ENCODE measurements around the gene EFNA1. TPM values are rescaled to one million over a fixed set of nuclear protein-coding genes. Genes with fewer than 3 reads are reported as not detected.

EFNA1 gene
- total RNA-seq, 1 experiment from 2014 or later: 6.5 TPM

DNA sequence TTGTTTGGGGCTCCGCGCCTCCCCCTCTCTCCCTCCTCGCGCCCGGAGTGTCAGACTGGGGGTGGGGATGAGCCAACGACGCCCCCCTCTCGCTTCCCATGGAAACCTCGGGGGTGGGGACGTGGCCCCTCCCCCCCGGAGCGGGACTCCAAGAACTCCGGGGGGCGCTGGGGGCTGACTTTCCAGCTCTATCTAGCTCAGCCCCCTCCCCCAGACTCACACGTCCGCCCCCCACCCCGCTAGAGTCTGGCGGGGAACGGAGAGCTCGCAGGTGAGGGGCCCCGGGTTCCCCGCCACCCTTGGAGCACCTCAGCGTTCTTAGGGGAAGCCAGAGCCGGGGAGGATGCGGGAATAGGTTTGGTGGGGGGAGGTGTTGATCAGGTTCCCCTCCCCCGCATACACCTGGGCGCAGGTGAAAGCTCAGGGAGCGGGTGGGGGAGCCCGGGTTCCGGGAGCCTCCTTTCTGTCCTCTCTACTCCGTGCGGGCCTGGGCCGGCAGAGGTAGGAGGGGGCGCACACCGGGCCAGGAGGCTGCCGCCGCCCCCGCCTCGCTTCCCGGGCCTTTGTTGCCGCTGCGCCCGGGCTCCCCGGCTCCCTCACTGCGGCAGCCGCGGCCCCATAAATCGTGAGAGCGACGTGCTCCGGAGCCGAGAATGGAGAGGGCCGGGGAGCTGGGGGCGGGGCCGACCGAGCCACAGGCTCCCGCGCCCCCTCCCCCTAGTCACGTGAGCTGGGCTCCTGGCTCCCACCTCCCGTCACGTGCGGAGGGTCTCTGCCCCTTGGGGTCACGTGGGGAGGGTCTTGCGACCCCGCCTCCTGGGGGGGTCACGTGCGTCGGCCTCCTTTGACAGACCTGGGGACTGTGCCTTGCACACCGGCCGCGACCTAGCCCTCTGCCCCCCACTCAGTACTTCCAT lies 47.1 kb upstream of the EFNA1 start (continued):
- TF ChIP-seq, protein P1, sequence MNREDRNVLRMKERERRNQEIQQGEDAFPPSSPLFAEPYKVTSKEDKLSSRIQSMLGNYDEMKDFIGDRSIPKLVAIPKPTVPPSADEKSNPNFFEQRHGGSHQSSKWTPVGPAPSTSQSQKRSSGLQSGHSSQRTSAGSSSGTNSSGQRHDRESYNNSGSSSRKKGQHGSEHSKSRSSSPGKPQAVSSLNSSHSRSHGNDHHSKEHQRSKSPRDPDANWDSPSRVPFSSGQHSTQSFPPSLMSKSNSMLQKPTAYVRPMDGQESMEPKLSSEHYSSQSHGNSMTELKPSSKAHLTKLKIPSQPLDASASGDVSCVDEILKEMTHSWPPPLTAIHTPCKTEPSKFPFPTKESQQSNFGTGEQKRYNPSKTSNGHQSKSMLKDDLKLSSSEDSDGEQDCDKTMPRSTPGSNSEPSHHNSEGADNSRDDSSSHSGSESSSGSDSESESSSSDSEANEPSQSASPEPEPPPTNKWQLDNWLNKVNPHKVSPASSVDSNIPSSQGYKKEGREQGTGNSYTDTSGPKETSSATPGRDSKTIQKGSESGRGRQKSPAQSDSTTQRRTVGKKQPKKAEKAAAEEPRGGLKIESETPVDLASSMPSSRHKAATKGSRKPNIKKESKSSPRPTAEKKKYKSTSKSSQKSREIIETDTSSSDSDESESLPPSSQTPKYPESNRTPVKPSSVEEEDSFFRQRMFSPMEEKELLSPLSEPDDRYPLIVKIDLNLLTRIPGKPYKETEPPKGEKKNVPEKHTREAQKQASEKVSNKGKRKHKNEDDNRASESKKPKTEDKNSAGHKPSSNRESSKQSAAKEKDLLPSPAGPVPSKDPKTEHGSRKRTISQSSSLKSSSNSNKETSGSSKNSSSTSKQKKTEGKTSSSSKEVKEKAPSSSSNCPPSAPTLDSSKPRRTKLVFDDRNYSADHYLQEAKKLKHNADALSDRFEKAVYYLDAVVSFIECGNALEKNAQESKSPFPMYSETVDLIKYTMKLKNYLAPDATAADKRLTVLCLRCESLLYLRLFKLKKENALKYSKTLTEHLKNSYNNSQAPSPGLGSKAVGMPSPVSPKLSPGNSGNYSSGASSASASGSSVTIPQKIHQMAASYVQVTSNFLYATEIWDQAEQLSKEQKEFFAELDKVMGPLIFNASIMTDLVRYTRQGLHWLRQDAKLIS (CRISPR knock-in tag; IDR thresholded peaks at IDR 0.05; ENCODE audit: borderline replicate concordance): no peak
- TF ChIP-seq, protein P2, sequence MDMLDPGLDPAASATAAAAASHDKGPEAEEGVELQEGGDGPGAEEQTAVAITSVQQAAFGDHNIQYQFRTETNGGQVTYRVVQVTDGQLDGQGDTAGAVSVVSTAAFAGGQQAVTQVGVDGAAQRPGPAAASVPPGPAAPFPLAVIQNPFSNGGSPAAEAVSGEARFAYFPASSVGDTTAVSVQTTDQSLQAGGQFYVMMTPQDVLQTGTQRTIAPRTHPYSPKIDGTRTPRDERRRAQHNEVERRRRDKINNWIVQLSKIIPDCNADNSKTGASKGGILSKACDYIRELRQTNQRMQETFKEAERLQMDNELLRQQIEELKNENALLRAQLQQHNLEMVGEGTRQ (CRISPR knock-in tag; IDR thresholded peaks at IDR 0.05): peak; percentile 100
- TF ChIP-seq FOXJ3 (CRISPR knock-in tag; IDR thresholded peaks at IDR 0.05; ENCODE audit: borderline replicate concordance) (no peak), ZNF317 (CRISPR knock-in tag; IDR thresholded peaks at IDR 0.05; ENCODE audit: borderline replicate concordance, low read depth) (no peak), MXD4 (CRISPR knock-in tag; IDR thresholded peaks at IDR 0.05; ENCODE audit: borderline replicate concordance) (no peak), CREM (CRISPR knock-in tag; IDR thresholded peaks at IDR 0.05) (0 out of 2 replicates have a peak, but pooled peaks have one; percentile 49), NFE2L1 (CRISPR knock-in tag; IDR thresholded peaks at IDR 0.05) (peak; percentile 13; the same call in 1 of the 2 replicates), FOXP1 (CRISPR knock-in tag; IDR thresholded peaks at IDR 0.05; ENCODE audit: borderline replicate concordance) (peak; percentile 68; the same call in 1 of the 2 replicates), KAT7 (CRISPR knock-in tag; IDR thresholded peaks at IDR 0.05; ENCODE audit: borderline replicate concordance) (no peak; the same call in 1 of the 2 replicates), IRF2 (CRISPR knock-in tag; IDR thresholded peaks at IDR 0.05; ENCODE audit: borderline replicate concordance, low read depth) (no peak), SP1 (CRISPR knock-in tag; conservative IDR thresholded peaks at IDR 0.05) (peak; percentile 92), ZNF263 (CRISPR knock-in tag; IDR thresholded peaks at IDR 0.05; ENCODE audit: low read depth) (0 out of 2 replicates have a peak, but pooled peaks have one; percentile 5)
- TF ChIP-seq, protein P3, sequence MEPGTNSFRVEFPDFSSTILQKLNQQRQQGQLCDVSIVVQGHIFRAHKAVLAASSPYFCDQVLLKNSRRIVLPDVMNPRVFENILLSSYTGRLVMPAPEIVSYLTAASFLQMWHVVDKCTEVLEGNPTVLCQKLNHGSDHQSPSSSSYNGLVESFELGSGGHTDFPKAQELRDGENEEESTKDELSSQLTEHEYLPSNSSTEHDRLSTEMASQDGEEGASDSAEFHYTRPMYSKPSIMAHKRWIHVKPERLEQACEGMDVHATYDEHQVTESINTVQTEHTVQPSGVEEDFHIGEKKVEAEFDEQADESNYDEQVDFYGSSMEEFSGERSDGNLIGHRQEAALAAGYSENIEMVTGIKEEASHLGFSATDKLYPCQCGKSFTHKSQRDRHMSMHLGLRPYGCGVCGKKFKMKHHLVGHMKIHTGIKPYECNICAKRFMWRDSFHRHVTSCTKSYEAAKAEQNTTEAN (CRISPR knock-in tag; IDR thresholded peaks at IDR 0.05): peak; percentile 87
- TF ChIP-seq, protein P4, sequence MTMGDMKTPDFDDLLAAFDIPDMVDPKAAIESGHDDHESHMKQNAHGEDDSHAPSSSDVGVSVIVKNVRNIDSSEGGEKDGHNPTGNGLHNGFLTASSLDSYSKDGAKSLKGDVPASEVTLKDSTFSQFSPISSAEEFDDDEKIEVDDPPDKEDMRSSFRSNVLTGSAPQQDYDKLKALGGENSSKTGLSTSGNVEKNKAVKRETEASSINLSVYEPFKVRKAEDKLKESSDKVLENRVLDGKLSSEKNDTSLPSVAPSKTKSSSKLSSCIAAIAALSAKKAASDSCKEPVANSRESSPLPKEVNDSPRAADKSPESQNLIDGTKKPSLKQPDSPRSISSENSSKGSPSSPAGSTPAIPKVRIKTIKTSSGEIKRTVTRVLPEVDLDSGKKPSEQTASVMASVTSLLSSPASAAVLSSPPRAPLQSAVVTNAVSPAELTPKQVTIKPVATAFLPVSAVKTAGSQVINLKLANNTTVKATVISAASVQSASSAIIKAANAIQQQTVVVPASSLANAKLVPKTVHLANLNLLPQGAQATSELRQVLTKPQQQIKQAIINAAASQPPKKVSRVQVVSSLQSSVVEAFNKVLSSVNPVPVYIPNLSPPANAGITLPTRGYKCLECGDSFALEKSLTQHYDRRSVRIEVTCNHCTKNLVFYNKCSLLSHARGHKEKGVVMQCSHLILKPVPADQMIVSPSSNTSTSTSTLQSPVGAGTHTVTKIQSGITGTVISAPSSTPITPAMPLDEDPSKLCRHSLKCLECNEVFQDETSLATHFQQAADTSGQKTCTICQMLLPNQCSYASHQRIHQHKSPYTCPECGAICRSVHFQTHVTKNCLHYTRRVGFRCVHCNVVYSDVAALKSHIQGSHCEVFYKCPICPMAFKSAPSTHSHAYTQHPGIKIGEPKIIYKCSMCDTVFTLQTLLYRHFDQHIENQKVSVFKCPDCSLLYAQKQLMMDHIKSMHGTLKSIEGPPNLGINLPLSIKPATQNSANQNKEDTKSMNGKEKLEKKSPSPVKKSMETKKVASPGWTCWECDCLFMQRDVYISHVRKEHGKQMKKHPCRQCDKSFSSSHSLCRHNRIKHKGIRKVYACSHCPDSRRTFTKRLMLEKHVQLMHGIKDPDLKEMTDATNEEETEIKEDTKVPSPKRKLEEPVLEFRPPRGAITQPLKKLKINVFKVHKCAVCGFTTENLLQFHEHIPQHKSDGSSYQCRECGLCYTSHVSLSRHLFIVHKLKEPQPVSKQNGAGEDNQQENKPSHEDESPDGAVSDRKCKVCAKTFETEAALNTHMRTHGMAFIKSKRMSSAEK (CRISPR knock-in tag; IDR thresholded peaks at IDR 0.05; ENCODE audit: borderline replicate concordance): no peak
- TF ChIP-seq, protein P5, sequence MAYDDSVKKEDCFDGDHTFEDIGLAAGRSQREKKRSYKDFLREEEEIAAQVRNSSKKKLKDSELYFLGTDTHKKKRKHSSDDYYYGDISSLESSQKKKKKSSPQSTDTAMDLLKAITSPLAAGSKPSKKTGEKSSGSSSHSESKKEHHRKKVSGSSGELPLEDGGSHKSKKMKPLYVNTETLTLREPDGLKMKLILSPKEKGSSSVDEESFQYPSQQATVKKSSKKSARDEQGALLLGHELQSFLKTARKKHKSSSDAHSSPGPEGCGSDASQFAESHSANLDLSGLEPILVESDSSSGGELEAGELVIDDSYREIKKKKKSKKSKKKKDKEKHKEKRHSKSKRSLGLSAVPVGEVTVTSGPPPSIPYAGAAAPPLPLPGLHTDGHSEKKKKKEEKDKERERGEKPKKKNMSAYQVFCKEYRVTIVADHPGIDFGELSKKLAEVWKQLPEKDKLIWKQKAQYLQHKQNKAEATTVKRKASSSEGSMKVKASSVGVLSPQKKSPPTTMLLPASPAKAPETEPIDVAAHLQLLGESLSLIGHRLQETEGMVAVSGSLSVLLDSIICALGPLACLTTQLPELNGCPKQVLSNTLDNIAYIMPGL (CRISPR knock-in tag; IDR thresholded peaks at IDR 0.05): peak; percentile 67
- TF ChIP-seq, protein P6, sequence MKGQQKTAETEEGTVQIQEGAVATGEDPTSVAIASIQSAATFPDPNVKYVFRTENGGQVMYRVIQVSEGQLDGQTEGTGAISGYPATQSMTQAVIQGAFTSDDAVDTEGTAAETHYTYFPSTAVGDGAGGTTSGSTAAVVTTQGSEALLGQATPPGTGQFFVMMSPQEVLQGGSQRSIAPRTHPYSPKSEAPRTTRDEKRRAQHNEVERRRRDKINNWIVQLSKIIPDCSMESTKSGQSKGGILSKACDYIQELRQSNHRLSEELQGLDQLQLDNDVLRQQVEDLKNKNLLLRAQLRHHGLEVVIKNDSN (CRISPR knock-in tag; IDR thresholded peaks at IDR 0.05): peak; percentile 100
- TF ChIP-seq, protein P7, sequence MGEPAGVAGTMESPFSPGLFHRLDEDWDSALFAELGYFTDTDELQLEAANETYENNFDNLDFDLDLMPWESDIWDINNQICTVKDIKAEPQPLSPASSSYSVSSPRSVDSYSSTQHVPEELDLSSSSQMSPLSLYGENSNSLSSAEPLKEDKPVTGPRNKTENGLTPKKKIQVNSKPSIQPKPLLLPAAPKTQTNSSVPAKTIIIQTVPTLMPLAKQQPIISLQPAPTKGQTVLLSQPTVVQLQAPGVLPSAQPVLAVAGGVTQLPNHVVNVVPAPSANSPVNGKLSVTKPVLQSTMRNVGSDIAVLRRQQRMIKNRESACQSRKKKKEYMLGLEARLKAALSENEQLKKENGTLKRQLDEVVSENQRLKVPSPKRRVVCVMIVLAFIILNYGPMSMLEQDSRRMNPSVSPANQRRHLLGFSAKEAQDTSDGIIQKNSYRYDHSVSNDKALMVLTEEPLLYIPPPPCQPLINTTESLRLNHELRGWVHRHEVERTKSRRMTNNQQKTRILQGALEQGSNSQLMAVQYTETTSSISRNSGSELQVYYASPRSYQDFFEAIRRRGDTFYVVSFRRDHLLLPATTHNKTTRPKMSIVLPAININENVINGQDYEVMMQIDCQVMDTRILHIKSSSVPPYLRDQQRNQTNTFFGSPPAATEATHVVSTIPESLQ (CRISPR knock-in tag; IDR thresholded peaks at IDR 0.05): no peak
- TF ChIP-seq, protein P8, sequence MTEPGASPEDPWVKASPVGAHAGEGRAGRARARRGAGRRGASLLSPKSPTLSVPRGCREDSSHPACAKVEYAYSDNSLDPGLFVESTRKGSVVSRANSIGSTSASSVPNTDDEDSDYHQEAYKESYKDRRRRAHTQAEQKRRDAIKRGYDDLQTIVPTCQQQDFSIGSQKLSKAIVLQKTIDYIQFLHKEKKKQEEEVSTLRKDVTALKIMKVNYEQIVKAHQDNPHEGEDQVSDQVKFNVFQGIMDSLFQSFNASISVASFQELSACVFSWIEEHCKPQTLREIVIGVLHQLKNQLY (CRISPR knock-in tag; IDR thresholded peaks at IDR 0.05): no peak
- TF ChIP-seq, protein P9, sequence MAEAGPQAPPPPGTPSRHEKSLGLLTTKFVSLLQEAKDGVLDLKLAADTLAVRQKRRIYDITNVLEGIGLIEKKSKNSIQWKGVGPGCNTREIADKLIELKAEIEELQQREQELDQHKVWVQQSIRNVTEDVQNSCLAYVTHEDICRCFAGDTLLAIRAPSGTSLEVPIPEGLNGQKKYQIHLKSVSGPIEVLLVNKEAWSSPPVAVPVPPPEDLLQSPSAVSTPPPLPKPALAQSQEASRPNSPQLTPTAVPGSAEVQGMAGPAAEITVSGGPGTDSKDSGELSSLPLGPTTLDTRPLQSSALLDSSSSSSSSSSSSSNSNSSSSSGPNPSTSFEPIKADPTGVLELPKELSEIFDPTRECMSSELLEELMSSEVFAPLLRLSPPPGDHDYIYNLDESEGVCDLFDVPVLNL (CRISPR knock-in tag; IDR thresholded peaks at IDR 0.05; ENCODE audit: borderline replicate concordance, low read depth): no peak

All from WTC11 (cell line).